K562 (cell line): ENCODE measurements around the gene BHLHE40. TPM values are rescaled to one million over a fixed set of nuclear protein-coding genes. Genes with fewer than 3 reads are reported as not detected.
A peak's percentile ranks its signal among the peaks of the same experiment; 100 is the strongest.

ENCODE experiments used
- BCLAF1 ChIP-seq, 2 experiments: fragments of 450-650 bp in 1 of 2; IDR thresholded peaks; 2 replicates each; pipeline ENCODE4 v1.6.1; 2011 to 2017; ENCODE audit warnings: low read depth in 2 of 2, antibody characterized with exemption in 1 of 2, borderline replicate concordance in 1 of 2, low read length in 1 of 2, mild to moderate bottlenecking in 1 of 2, mixed read lengths in 1 of 2; ENCODE audit not compliant: control insufficient read depth in 1 of 2
- CAMTA2 ChIP-seq: fragments of 250-450 bp; sonication (Bioruptor Pico); conservative IDR thresholded peaks from 2 replicates; pipeline ENCODE4 v1.5.1; 2022
- CUX1 ChIP-seq: fragments of 200-800 bp; sonication (Bioruptor generic); IDR thresholded peaks from 2 replicates; pipeline ENCODE4 v1.6.1; 2016; ENCODE audit warnings: missing genetic modification characterization, missing compliant biosample characterization
- EGR1 ChIP-seq: fragments of 450-650 bp; conservative IDR thresholded peaks from 2 replicates; pipeline ENCODE4 v1.6.1; 2017; ENCODE audit warnings: mild to moderate bottlenecking
- KLF16 ChIP-seq: IDR thresholded peaks from 2 replicates; pipeline ENCODE4 v1.6.1; 2016; ENCODE audit warnings: antibody characterized with exemption
- PHF21A ChIP-seq: fragments of 450-650 bp; IDR thresholded peaks from 2 replicates; pipeline ENCODE4 v1.6.1; 2017; ENCODE audit warnings: low read depth, borderline replicate concordance
- SP2 ChIP-seq: IDR thresholded peaks from 2 replicates; pipeline ENCODE4 v1.6.1; 2011; ENCODE audit warnings: mild to moderate bottlenecking, low read depth, low read length, moderate library complexity; ENCODE audit not compliant: poor library complexity, severe bottlenecking; ENCODE audit errors: extremely low read depth
- SRSF7 ChIP-seq: fragments of 200-400 bp; formaldehyde crosslinking; optimal IDR thresholded peaks from 2 replicates; pipeline ENCODE3; 2017; ENCODE audit warnings: mild to moderate bottlenecking, low read depth, low read length
- TAF7 ChIP-seq: fragments of 450-650 bp; IDR thresholded peaks from 2 replicates; pipeline ENCODE4 v1.6.1; 2016; ENCODE audit warnings: missing genetic modification characterization, missing compliant biosample characterization
- TEAD2 ChIP-seq: fragments of 450-650 bp; IDR thresholded peaks from 2 replicates; pipeline ENCODE4 v1.6.1; 2016; ENCODE audit warnings: missing genetic modification characterization, control low read depth, missing compliant biosample characterization
- XRCC3 ChIP-seq: fragments of 450-650 bp; IDR thresholded peaks from 2 replicates; pipeline ENCODE4 v1.6.1; 2017; ENCODE audit warnings: mild to moderate bottlenecking, moderate library complexity
- ZKSCAN1 ChIP-seq: fragments of 150-350 bp; IDR thresholded peaks from 2 replicates; pipeline ENCODE4 v1.6.1; 2016; ENCODE audit warnings: low read depth, low read length
- ZNF224 ChIP-seq: sonication (generic); formaldehyde crosslinking; IDR thresholded peaks from 2 replicates; pipeline ENCODE4 v1.8.0; 2022; ENCODE audit warnings: mild to moderate bottlenecking, missing genetic modification reagents
- ZNF830 ChIP-seq: fragments of 250-450 bp; sonication (Bioruptor Pico); IDR thresholded peaks from 2 replicates; pipeline ENCODE4 v1.5.0; 2021; ENCODE audit warnings: mild to moderate bottlenecking
- polyA plus RNA-seq, 8 experiments: library from polyadenylated mRNA; depleted of rRNA in 4 of 8; stranded (reverse) in 5 of 8; unstranded in 3 of 8; fragments of >200 nt; fragmentation: Nextera tagmentation in 2 of 8; fragmentation: Illumina TruSeq in 1 of 8; extraction: Ambion mirVana in 2 of 8; extraction: Trizol in 1 of 8; gene quantifications; 2 replicates each; pipeline versions ENCODE4 v1.2.1 to v1.2.3, GENCODE V29; 2011 to 2014; ENCODE audit warnings: inconsistent platforms in 1 of 8, missing spikeins in 1 of 8
- total RNA-seq, 7 experiments: library from RNA; depleted of rRNA in 6 of 7; stranded (reverse); fragments of >200 nt in 6 of 7; fragmentation: Illumina TruSeq in 2 of 7; extraction: Trizol in 2 of 7; gene quantifications; 2 replicates each; pipeline versions ENCODE4 v1.2.1 to v1.2.3, GENCODE V29; 2011 to 2021; ENCODE audit warnings: low replicate concordance in 1 of 7
- TF ChIP-seq, protein P1 (sequence below): fragments of 250-450 bp; sonication (Bioruptor Pico); IDR thresholded peaks from 2 replicates; pipeline ENCODE4 v1.8.0; 2021; ENCODE audit warnings: borderline replicate concordance, mild to moderate bottlenecking, moderate library complexity; ENCODE audit not compliant: poor library complexity, severe bottlenecking
- TF ChIP-seq, protein P2 (sequence below): fragments of 150-350 bp; conservative IDR thresholded peaks from 2 replicates; pipeline ENCODE4 v1.6.1; 2014; ENCODE audit warnings: low read length

The BHLHE40 gene
- total and polyA plus RNA-seq, 9 of the 15 experiments (the other 6 are each of a cell fraction or from before 2014, with no cell fraction given) = 12.0 to 83.9 (median 31.4) TPM

GRCh38 chr3:4996771-4997291 lies 17.6 kb downstream of the BHLHE40 start (continued):
- TF ChIP-seq TEAD2 (no peak), EGR1 (no peak), SP2 (no peak), ZNF830 (CRISPR knock-in tag) (no peak), CUX1 (CRISPR knock-in tag) (peak; percentile 50; the same call in 1 of the 2 replicates), ZKSCAN1 (no peak), CAMTA2 (no peak), SRSF7 (no peak), XRCC3 (no peak), ZNF224 (no peak), TAF7 (tag) (no peak), KLF16 (no peak), PHF21A (no peak), BCLAF1 (IDR thresholded peaks at IDR 0.05; ENCODE audit: borderline replicate concordance in 1 of 2, control insufficient read depth in 1 of 2, low read depth in 2 of 2, low read length in 1 of 2) (no peak)
- TF ChIP-seq, protein P1, sequence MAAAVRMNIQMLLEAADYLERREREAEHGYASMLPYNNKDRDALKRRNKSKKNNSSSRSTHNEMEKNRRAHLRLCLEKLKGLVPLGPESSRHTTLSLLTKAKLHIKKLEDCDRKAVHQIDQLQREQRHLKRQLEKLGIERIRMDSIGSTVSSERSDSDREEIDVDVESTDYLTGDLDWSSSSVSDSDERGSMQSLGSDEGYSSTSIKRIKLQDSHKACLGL (CRISPR knock-in tag) = no peak
- TF ChIP-seq, protein P2, sequence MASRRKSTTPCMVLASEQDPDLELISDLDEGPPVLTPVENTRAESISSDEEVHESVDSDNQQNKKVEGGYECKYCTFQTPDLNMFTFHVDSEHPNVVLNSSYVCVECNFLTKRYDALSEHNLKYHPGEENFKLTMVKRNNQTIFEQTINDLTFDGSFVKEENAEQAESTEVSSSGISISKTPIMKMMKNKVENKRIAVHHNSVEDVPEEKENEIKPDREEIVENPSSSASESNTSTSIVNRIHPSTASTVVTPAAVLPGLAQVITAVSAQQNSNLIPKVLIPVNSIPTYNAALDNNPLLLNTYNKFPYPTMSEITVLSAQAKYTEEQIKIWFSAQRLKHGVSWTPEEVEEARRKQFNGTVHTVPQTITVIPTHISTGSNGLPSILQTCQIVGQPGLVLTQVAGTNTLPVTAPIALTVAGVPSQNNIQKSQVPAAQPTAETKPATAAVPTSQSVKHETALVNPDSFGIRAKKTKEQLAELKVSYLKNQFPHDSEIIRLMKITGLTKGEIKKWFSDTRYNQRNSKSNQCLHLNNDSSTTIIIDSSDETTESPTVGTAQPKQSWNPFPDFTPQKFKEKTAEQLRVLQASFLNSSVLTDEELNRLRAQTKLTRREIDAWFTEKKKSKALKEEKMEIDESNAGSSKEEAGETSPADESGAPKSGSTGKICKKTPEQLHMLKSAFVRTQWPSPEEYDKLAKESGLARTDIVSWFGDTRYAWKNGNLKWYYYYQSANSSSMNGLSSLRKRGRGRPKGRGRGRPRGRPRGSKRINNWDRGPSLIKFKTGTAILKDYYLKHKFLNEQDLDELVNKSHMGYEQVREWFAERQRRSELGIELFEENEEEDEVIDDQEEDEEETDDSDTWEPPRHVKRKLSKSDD = no peak
